Measurements from ENCODE around the gene FBXO47. TPM values are rescaled to one million over a fixed set of nuclear protein-coding genes. Genes with fewer than 3 reads are reported as not detected.

Gene FBXO47
- total and polyA plus RNA-seq, 2 donors (not counting 3 experiments of a cell fraction or from before 2014, with no cell fraction given): not detected

DNA sequence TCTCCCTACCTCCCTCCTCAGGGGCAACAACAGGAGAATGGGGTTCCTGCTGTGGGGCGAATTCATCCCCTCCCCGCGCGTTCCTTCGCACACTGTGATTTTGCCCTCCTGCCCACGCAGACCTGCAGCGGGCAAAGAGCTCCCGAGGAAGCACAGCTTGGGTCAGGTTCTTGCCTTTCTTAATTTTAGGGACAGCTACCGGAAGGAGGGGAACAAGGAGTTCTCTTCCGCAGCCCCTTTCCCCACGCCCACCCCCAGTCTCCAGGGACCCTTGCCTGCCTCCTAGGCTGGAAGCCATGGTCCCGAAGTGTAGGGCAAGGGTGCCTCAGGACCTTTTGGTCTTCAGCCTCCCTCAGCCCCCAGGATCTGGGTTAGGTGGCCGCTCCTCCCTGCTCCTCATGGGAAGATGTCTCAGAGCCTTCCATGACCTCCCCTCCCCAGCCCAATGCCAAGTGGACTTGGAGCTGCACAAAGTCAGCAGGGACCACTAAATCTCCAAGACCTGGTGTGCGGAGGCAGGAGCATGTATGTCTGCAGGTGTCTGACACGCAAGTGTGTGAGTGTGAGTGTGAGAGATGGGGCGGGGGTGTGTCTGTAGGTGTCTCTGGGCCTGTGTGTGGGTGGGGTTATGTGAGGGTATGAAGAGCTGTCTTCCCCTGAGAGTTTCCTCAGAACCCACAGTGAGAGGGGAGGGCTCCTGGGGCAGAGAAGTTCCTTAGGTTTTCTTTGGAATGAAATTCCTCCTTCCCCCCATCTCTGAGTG, 47.7 kb downstream of the FBXO47 start:
- CTCF ChIA-PET: interaction anchor here (1.3 kb wide), 1 partner anchor 22 kb away, joined by 3 read pairs; no protein-coding TSS in a partner anchor
- H3K36me3 ChIP-seq (ENCODE audit: control insufficient read depth in 2 of 2, extremely low read depth in 1 of 2, insufficient read depth in 2 of 2, low read length in 2 of 2): peaks cover 14 to 47% of the 10 kb centered on the region in 2 experiments
- H3K9ac ChIP-seq (replicated peaks; ENCODE audit: extremely low read depth, insufficient read depth, low read length): no peak overlapping the region
- H3K79me2 ChIP-seq (ENCODE audit: control insufficient read depth, insufficient read depth, low read length): no peaks in the 10 kb centered on the region
- no peak overlapping the region for H3K4me3 ChIP-seq (replicated peaks in 1 of 3; ENCODE audit: insufficient read depth in 1 of 3, low read depth in 1 of 3, low read length in 3 of 3)
- TF ChIP-seq, protein P1, sequence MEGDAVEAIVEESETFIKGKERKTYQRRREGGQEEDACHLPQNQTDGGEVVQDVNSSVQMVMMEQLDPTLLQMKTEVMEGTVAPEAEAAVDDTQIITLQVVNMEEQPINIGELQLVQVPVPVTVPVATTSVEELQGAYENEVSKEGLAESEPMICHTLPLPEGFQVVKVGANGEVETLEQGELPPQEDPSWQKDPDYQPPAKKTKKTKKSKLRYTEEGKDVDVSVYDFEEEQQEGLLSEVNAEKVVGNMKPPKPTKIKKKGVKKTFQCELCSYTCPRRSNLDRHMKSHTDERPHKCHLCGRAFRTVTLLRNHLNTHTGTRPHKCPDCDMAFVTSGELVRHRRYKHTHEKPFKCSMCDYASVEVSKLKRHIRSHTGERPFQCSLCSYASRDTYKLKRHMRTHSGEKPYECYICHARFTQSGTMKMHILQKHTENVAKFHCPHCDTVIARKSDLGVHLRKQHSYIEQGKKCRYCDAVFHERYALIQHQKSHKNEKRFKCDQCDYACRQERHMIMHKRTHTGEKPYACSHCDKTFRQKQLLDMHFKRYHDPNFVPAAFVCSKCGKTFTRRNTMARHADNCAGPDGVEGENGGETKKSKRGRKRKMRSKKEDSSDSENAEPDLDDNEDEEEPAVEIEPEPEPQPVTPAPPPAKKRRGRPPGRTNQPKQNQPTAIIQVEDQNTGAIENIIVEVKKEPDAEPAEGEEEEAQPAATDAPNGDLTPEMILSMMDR (IDR thresholded peaks at IDR 0.05; ENCODE audit: extremely low read depth in 1 of 2, insufficient read depth in 1 of 2, low read depth in 1 of 2, low read length in 2 of 2): no peak
- TF ChIP-seq, protein P2, sequence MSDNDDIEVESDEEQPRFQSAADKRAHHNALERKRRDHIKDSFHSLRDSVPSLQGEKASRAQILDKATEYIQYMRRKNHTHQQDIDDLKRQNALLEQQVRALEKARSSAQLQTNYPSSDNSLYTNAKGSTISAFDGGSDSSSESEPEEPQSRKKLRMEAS (IDR thresholded peaks at IDR 0.05; ENCODE audit: insufficient read depth, insufficient read length): no peak
- TF ChIP-seq EZH2 (IDR thresholded peaks at IDR 0.05; ENCODE audit: borderline replicate concordance, low read depth, low read length, severe bottlenecking) (no peak), POLR2A (IDR thresholded peaks at IDR 0.05; ENCODE audit: low read depth, low read length) (no peak), FOS (IDR thresholded peaks at IDR 0.05; ENCODE audit: borderline replicate concordance, insufficient read depth, low read length) (no peak), JUN (IDR thresholded peaks at IDR 0.05; ENCODE audit: borderline replicate concordance, insufficient read depth, insufficient read length, low read depth) (no peak), GATA2 (IDR thresholded peaks at IDR 0.05; ENCODE audit: insufficient read depth, insufficient read length, low read depth, low read length) (no peak), POLR2AphosphoS5 (IDR thresholded peaks at IDR 0.05; ENCODE audit: insufficient read depth, low read depth, low read length) (no peak), MYC (IDR thresholded peaks at IDR 0.05; ENCODE audit: low read depth, low read length) (no peak)
- no peak overlapping the region for H3K27ac ChIP-seq (ENCODE audit: insufficient read depth, low read depth, low read length)
- POLR2A ChIA-PET: no interaction called here
- BruUV-seq (replicated peaks): no TSS peak
- no peaks in the 10 kb centered on the region for H3K9me3 ChIP-seq (replicated peaks; ENCODE audit: control insufficient read depth, insufficient read depth, low read length)
- H3K27me3 ChIP-seq (ENCODE audit: control insufficient read depth in 2 of 2, insufficient read depth in 2 of 2, low read length in 2 of 2): no peaks in the 10 kb centered on the region
- H4K20me1 ChIP-seq (replicated peaks; ENCODE audit: control insufficient read depth, extremely low read depth, insufficient read depth, low read length): no peaks in the 10 kb centered on the region
- H3K4me1 ChIP-seq (ENCODE audit: control insufficient read depth, extremely low read depth, insufficient read depth, low read length): no peaks in the 10 kb centered on the region
- dilution Hi-C loops (cut with MboI; ENCODE audit: extremely low pct_ligation_motif_present, low sequenced_read_pairs) (no loop called here), intact Hi-C loops (cut with micrococcal nuclease) (no loop called here)
- no peak for DNase-seq (ENCODE audit: low read depth, low spot score)
- no peaks in the 10 kb centered on the region for H3K9me1 ChIP-seq (replicated peaks; ENCODE audit: control insufficient read depth, extremely low read depth, insufficient read depth, low read length)
- no peak overlapping the region for H3K4me2 ChIP-seq (ENCODE audit: insufficient read depth, low read length)
- no peak overlapping the region for H2AFZ ChIP-seq (ENCODE audit: low read depth, low read length)
- FAIRE-seq: no peak

Measured in endothelial cell of umbilical vein (primary cell).